KMS-11 (cell line): Measurements from ENCODE around the gene SLC10A2.

ENCODE experiments used
- H2AFZ ChIP-seq: fragments of 200-600 bp; sonication (generic); 2 replicates; pipeline ENCODE4 v1.6.1; 2016; ENCODE audit warnings: antibody characterized with exemption, mixed run types, low read depth
- H3K27ac ChIP-seq: fragments of 200-600 bp; sonication (generic); 2 replicates; pipeline ENCODE4 v1.6.1; 2016; ENCODE audit warnings: mild to moderate bottlenecking, mixed run types
- H3K27me3 ChIP-seq: fragments of 200-600 bp; sonication (generic); 2 replicates; pipeline ENCODE4 v1.6.1; 2017; ENCODE audit warnings: mild to moderate bottlenecking, low read depth, mixed run types, moderate library complexity; ENCODE audit not compliant: insufficient read depth
- H3K36me3 ChIP-seq: fragments of 200-600 bp; sonication (generic); 2 replicates; pipeline ENCODE4 v1.6.1; 2017; ENCODE audit warnings: mild to moderate bottlenecking, mixed run types; ENCODE audit not compliant: insufficient read depth
- H3K4me1 ChIP-seq: fragments of 200-600 bp; sonication (generic); 2 replicates; pipeline ENCODE4 v1.6.1; 2016; ENCODE audit warnings: mild to moderate bottlenecking, low read depth, mixed run types; ENCODE audit not compliant: poor library complexity, severe bottlenecking
- H3K4me2 ChIP-seq: fragments of 200-600 bp; sonication (generic); 2 replicates; pipeline ENCODE4 v1.7.0; 2016; ENCODE audit warnings: mild to moderate bottlenecking, mixed run types
- H3K4me3 ChIP-seq: fragments of 200-600 bp; sonication (generic); IDR thresholded peaks from 2 replicates; pipeline ENCODE4 v1.6.1; 2017; ENCODE audit warnings: low read depth, low read length, mixed read lengths; ENCODE audit not compliant: insufficient read depth
- H3K79me2 ChIP-seq: fragments of 200-600 bp; sonication (generic); 2 replicates; pipeline ENCODE4 v1.6.1; 2016; ENCODE audit warnings: low read depth, mixed run types; ENCODE audit not compliant: insufficient read depth
- H3K9ac ChIP-seq: fragments of 200-600 bp; sonication (generic); 2 replicates; pipeline ENCODE4 v1.6.1; 2016; ENCODE audit warnings: mild to moderate bottlenecking, mixed run types
- H4K20me1 ChIP-seq: fragments of 200-600 bp; sonication (generic); 2 replicates; pipeline ENCODE4 v1.6.1; 2016; ENCODE audit warnings: mild to moderate bottlenecking, mixed run types; ENCODE audit not compliant: insufficient read depth
- TF ChIP-seq, protein P1 (sequence below): fragments of 200-600 bp; sonication (generic); conservative IDR thresholded peaks from 2 replicates; pipeline ENCODE4 v1.6.1; 2017; ENCODE audit warnings: low read depth, mild to moderate bottlenecking, antibody characterized with exemption, low read length, moderate library complexity, mixed read lengths

The SLC10A2 gene

DNA sequence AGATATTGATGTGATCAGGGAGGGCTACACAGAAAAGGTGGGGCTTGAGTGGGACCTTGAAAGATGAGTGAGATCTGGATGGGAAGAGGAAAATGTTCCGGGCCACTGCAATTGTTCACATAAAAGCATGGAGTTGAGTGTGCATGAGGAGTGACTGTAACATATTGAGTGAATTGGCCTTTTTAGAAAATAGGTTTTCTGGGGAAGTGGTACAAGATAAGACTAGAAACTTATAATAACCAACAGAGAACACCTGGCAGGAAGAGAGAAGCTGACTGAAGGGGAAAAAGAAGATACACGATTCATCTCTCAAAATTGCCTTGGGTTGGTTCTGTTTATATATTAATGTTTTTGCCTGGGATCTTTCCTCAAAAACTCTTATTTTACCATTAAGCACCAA lies 32.2 kb downstream of the SLC10A2 start:
- Histone ChIP-seq H3K4me1 (no peaks in the 10 kb centered on the region), H3K4me2 (no peak overlapping the region), H3K9ac (no peak overlapping the region), H3K36me3 (no peaks in the 10 kb centered on the region), H3K4me3 (no peak overlapping the region), H3K79me2 (no peaks in the 10 kb centered on the region), H3K27me3 (no peaks in the 10 kb centered on the region), H4K20me1 (no peaks in the 10 kb centered on the region), H2AFZ (no peak overlapping the region), H3K27ac (no peak overlapping the region)
- TF ChIP-seq, protein P1, sequence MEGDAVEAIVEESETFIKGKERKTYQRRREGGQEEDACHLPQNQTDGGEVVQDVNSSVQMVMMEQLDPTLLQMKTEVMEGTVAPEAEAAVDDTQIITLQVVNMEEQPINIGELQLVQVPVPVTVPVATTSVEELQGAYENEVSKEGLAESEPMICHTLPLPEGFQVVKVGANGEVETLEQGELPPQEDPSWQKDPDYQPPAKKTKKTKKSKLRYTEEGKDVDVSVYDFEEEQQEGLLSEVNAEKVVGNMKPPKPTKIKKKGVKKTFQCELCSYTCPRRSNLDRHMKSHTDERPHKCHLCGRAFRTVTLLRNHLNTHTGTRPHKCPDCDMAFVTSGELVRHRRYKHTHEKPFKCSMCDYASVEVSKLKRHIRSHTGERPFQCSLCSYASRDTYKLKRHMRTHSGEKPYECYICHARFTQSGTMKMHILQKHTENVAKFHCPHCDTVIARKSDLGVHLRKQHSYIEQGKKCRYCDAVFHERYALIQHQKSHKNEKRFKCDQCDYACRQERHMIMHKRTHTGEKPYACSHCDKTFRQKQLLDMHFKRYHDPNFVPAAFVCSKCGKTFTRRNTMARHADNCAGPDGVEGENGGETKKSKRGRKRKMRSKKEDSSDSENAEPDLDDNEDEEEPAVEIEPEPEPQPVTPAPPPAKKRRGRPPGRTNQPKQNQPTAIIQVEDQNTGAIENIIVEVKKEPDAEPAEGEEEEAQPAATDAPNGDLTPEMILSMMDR = no peak

DNA sequence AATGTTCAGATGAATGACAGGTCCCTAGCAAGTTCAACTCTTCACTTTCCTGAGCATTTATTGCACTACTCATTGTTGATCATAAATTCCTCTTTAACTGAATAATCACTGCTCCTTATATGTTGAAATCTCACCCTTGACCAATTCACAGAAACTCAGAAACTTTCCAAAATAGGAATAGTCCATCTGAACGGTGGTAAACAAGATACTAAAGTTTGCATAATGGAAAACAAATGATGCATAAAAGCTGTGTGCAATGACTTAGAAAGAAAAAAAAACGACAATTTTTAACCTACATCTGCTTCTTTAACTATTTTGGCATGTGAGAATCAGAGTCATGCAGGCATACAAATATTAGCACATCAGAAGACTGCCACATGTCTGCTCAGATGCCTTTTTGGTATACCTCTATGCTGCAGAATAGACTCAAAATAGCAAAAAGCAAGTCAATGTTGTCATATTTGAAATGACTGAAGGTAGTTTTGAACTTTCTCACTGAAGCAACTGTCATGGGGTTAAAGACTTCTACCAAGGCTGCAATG lies 34.8 kb downstream of the SLC10A2 start:
- H4K20me1 ChIP-seq = no peaks in the 10 kb centered on the region
- no peak overlapping the region for H3K27ac ChIP-seq
- H3K36me3 ChIP-seq = no peaks in the 10 kb centered on the region
- no peaks in the 10 kb centered on the region for H3K4me1 ChIP-seq
- no peak overlapping the region for H3K4me2 ChIP-seq
- H2AFZ ChIP-seq = no peak overlapping the region
- H3K27me3 ChIP-seq = no peaks in the 10 kb centered on the region
- TF ChIP-seq, protein P1 = no peak
- no peak overlapping the region for H3K4me3 ChIP-seq
- no peaks in the 10 kb centered on the region for H3K79me2 ChIP-seq
- H3K9ac ChIP-seq = no peak overlapping the region

DNA sequence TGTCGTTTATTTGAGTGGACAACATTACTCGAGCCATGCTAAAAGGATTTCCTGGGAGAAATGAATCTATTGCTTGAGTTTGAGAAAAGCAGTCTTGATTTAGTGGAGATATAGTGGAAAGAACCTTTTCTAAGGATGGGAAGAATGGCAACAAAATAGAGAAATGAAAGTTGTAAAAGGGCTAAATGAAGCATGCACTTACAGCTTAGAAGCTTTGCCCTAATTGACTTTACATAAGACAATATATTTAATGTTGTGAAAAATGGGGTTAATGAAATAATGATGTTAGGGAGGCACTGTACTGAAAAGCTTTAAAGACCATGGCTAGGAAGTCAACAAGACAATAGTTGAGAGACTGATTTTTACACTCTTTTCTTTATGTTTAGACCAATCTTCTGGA lies 35.4 kb downstream of the SLC10A2 start:
- Histone ChIP-seq H3K79me2 (no peaks in the 10 kb centered on the region), H2AFZ (no peak overlapping the region), H3K4me3 (no peak overlapping the region), H3K4me1 (no peaks in the 10 kb centered on the region), H3K27ac (no peak overlapping the region), H3K9ac (no peak overlapping the region), H3K4me2 (no peak overlapping the region), H3K27me3 (no peaks in the 10 kb centered on the region), H3K36me3 (no peaks in the 10 kb centered on the region), H4K20me1 (no peaks in the 10 kb centered on the region)
- TF ChIP-seq, protein P1 = no peak

DNA sequence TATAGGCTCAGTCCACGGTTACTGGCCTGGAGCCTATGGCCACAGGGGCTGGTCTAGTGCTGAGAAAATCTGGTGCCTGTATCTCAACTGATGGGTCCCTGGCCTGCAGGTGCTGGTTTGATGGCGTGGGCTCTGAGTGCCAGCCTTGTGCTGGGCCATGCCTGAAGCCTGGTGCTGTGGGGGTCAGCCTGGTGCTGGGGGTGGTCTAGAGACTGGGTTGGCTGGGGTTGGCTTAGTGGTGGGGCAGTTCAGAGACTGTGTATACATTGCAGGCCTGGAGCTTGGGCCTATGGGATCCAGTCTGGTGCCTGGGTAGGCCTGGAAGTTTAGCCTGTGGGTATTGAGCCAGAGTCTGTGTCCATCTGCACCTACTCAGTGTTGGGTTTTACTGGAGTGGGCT lies 36.4 kb downstream of the SLC10A2 start:
- Histone ChIP-seq H3K9ac (no peak overlapping the region), H3K36me3 (no peaks in the 10 kb centered on the region), H3K79me2 (no peaks in the 10 kb centered on the region), H3K27me3 (no peaks in the 10 kb centered on the region), H3K4me1 (no peaks in the 10 kb centered on the region), H3K4me2 (no peak overlapping the region), H4K20me1 (no peaks in the 10 kb centered on the region), H3K4me3 (no peak overlapping the region), H2AFZ (no peak overlapping the region), H3K27ac (no peak overlapping the region)
- TF ChIP-seq, protein P1 = no peak
